SK-N-MC (cell line): ENCODE measurements around the gene TPM4.

Experiments used
- DNase-seq: peaks from one replicate; pipeline ENCODE4 v3.0.0-alpha.2; 2011; ENCODE audit warnings: low read depth, low spot score
- H3K27ac ChIP-seq: fragments of 200-600 bp; sonication (generic); 2 replicates; pipeline ENCODE4 v1.5.1; 2016; ENCODE audit warnings: mixed run types
- H3K36me3 ChIP-seq: fragments of 200-600 bp; sonication (generic); 2 replicates; pipeline ENCODE4 v1.6.1; 2017; ENCODE audit warnings: antibody characterized with exemption, low read length, mixed read lengths; ENCODE audit not compliant: insufficient read depth
- H3K4me3 ChIP-seq: fragments of 200-600 bp; sonication (generic); 2 replicates; pipeline ENCODE4 v1.5.1; 2016
- H3K9ac ChIP-seq: fragments of 200-600 bp; sonication (generic); 2 replicates; pipeline ENCODE4 v1.8.0; 2017; ENCODE audit warnings: mixed run types, mixed read lengths; ENCODE audit not compliant: insufficient read length
- H3K9me3 ChIP-seq: fragments of 200-600 bp; sonication (generic); 2 replicates; pipeline ENCODE4 v1.6.1; 2017; ENCODE audit warnings: low read depth, mild to moderate bottlenecking, antibody characterized with exemption, low read length, moderate library complexity, mixed read lengths
- EZH2 ChIP-seq: fragments of 200-600 bp; sonication (generic); IDR thresholded peaks from one replicate; pipeline ENCODE4 v1.6.1; 2017; ENCODE audit warnings: antibody characterized with exemption
- FOXP2 ChIP-seq: optimal IDR thresholded peaks from 2 replicates; pipeline ENCODE3; 2011; ENCODE audit warnings: mild to moderate bottlenecking, moderate library complexity; ENCODE audit not compliant: insufficient read depth; ENCODE audit errors: extremely low read length, control extremely low read depth
- POLR2AphosphoS5 ChIP-seq: IDR thresholded peaks from 2 replicates; pipeline ENCODE4 v1.6.1; 2012; ENCODE audit warnings: mild to moderate bottlenecking, low read depth, low read length, borderline replicate concordance

Gene TPM4

GRCh38 chr19:16034180-16034579 is 42.1 kb upstream of the TPM4 start:
- no peak overlapping the region for H3K27ac ChIP-seq
- H3K9me3 ChIP-seq: no peaks in the 10 kb centered on the region
- H3K4me3 ChIP-seq: no peak overlapping the region
- H3K36me3 ChIP-seq: no peaks in the 10 kb centered on the region
- no peak for DNase-seq
- TF ChIP-seq EZH2: no peak
- TF ChIP-seq POLR2AphosphoS5: no peak
- no peak for TF ChIP-seq FOXP2
- H3K9ac ChIP-seq: no peak overlapping the region

GRCh38 chr19:16034958-16035560 is 41.2 kb upstream of the TPM4 start:
- H3K36me3 ChIP-seq: no peaks in the 10 kb centered on the region
- no peak for DNase-seq
- no peak overlapping the region for H3K27ac ChIP-seq
- TF ChIP-seq FOXP2 (no peak), EZH2 (no peak), POLR2AphosphoS5 (no peak)
- H3K9ac ChIP-seq: no peak overlapping the region
- no peaks in the 10 kb centered on the region for H3K9me3 ChIP-seq
- no peak overlapping the region for H3K4me3 ChIP-seq

- Histone ChIP-seq H3K9ac (no peak overlapping the region), H3K27ac (no peak overlapping the region), H3K9me3 (no peaks in the 10 kb centered on the region), H3K36me3 (no peaks in the 10 kb centered on the region), H3K4me3 (no peak overlapping the region)
- DNase-seq: no peak
- TF ChIP-seq POLR2AphosphoS5: no peak
These were observed 40.5 kb upstream of the TPM4 start for GRCh38 chr19:16035601-16036297.

- Histone ChIP-seq H3K9ac (no peak overlapping the region), H3K4me3 (no peak overlapping the region), H3K9me3 (no peaks in the 10 kb centered on the region), H3K36me3 (no peaks in the 10 kb centered on the region), H3K27ac (no peak overlapping the region)
- TF ChIP-seq POLR2AphosphoS5 (no peak), EZH2 (no peak), FOXP2 (no peak)
- no peak for DNase-seq
These were observed 39.8 kb upstream of the TPM4 start for GRCh38 chr19:16036397-16036925.

- H3K36me3 ChIP-seq: no peaks in the 10 kb centered on the region
- H3K9me3 ChIP-seq: no peaks in the 10 kb centered on the region
- TF ChIP-seq EZH2: no peak
- no peak for TF ChIP-seq POLR2AphosphoS5
- TF ChIP-seq FOXP2: no peak
- no peak for DNase-seq
- H3K27ac ChIP-seq: no peak overlapping the region
- no peak overlapping the region for H3K4me3 ChIP-seq
- no peak overlapping the region for H3K9ac ChIP-seq
These were observed 39.4 kb upstream of the TPM4 start for GRCh38 chr19:16036941-16037340.

GRCh38 chr19:16037424-16038195 is 38.7 kb upstream of the TPM4 start:
- DNase-seq: no peak
- TF ChIP-seq FOXP2: no peak
- TF ChIP-seq POLR2AphosphoS5: no peak
- TF ChIP-seq EZH2: no peak
- Histone ChIP-seq H3K9me3 (no peaks in the 10 kb centered on the region), H3K4me3 (no peak overlapping the region), H3K36me3 (no peaks in the 10 kb centered on the region), H3K9ac (no peak overlapping the region), H3K27ac (no peak overlapping the region)

- Histone ChIP-seq H3K27ac (no peak overlapping the region), H3K9me3 (no peaks in the 10 kb centered on the region), H3K9ac (no peak overlapping the region), H3K4me3 (no peak overlapping the region), H3K36me3 (no peaks in the 10 kb centered on the region)
- no peak for DNase-seq
- no peak for TF ChIP-seq POLR2AphosphoS5
- TF ChIP-seq EZH2: no peak
- TF ChIP-seq FOXP2: no peak
These were observed 38.0 kb upstream of the TPM4 start for GRCh38 chr19:16038196-16038695.

- no peak for DNase-seq
- Histone ChIP-seq H3K9me3 (no peaks in the 10 kb centered on the region), H3K36me3 (no peaks in the 10 kb centered on the region), H3K9ac (no peak overlapping the region), H3K27ac (no peak overlapping the region), H3K4me3 (no peak overlapping the region)
- TF ChIP-seq POLR2AphosphoS5 (no peak), EZH2 (no peak), FOXP2 (no peak)
These were observed 37.2 kb upstream of the TPM4 start for GRCh38 chr19:16039081-16039480.
